ENCODE measurements around the gene LRRC26.

Gene LRRC26

GRCh38 chr9:137156567-137157375, 13.1 kb downstream of the LRRC26 start:
- Mint-ChIP-seq H3K9me3 (no peaks in the 10 kb centered on the region), H3K4me1 (ENCODE audit: low read depth in 2 of 2) (peaks cover 11 to 13% of the 10 kb centered on the region in 2 donors), H3K36me3 (ENCODE audit: insufficient read depth) (no peaks in the 10 kb centered on the region), H3K27ac (no peak overlapping the region), H3K4me3 (peak overlapping the region; percentile 65 to 68), H3K27me3 (peaks cover 31 to 50% of the 10 kb centered on the region in 2 donors)
- DNase-seq (peak; percentile 33 to 43 (median 38)), ATAC-seq (replicated peaks) (peak; percentile 72)

DNA sequence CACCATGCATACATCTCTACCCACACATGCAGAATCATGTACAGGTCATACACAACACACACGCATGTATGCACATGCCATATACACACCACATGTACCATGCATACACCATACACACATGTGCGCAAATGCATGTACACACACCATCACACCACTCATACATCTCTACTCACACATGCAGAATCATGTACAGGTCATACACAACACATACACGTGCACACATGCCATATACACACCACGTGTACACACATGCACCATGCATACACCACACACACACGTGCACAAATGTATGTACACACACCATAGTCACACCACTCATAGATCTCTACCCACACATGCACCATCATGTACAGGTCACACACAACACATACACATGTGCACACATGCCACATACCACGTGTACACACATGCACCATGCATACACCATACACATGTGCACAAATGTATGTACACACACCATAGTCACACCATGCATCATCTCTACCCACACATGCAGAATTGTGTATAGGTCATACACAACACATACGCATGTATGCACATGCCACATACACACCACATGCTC, 16.9 kb downstream of the LRRC26 start:
- H3K9me3 Mint-ChIP-seq: no peaks in the 10 kb centered on the region
- peaks cover 5 to 6% of the 10 kb centered on the region in 2 donors for H3K4me1 Mint-ChIP-seq (ENCODE audit: low read depth in 2 of 2)
- H3K27me3 Mint-ChIP-seq: peaks cover 11 to 26% of the 10 kb centered on the region in 2 donors
- H3K27ac Mint-ChIP-seq: no peak overlapping the region
- no peaks in the 10 kb centered on the region for H3K36me3 Mint-ChIP-seq (ENCODE audit: insufficient read depth)
- no peak for DNase-seq
- no peak for ATAC-seq (replicated peaks)
- no peak overlapping the region for H3K4me3 Mint-ChIP-seq

DNA sequence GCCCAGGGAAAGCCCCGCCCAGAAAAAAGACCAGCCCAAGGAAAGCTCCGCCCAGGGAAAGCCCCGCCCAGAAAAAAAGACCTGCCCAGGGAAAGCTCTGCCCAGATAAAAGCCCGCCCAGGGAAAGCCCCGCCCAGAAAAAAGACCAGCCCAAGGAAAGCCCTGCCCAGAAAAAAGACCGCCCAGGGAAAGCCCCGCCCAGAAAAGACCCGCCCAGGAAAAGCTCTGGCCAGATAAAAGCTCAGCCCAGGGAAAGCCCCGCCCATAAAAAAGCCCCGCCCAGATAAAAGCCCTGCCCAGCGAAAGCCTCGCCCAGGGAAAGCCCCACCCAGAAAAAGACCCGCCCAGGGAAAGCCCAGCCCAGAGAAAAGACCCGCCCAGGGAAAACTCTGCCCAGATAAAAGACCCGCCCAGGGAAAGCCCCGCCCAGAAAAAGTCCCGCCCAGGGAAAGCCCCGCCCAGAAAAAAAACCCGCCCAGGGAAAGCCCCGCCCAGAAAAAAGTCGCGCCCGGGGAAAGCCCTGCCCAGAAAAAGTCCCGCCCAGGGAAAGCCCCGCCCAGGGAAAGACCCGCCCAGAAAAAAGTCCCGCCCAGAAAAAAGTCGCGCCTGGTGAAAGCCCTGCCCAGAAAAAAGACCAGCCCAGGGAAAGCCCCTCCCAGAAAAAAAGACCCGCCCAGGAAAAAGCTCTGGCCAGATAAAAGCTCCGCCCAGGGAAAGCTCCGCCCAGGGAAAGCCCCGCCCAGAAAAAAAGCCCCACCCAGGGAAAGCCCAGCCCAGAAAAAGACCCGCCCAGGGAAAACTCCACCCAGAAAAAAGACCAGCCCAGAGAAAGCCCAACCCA, 19.0 kb downstream of the LRRC26 start:
- Mint-ChIP-seq H3K27ac (peak overlapping the region in 1 of 2 donors; percentile 15), H3K9me3 (no peaks in the 10 kb centered on the region), H3K4me3 (no peak overlapping the region), H3K27me3 (peaks cover 9 to 23% of the 10 kb centered on the region in 2 donors), H3K36me3 (ENCODE audit: insufficient read depth) (no peaks in the 10 kb centered on the region), H3K4me1 (ENCODE audit: low read depth in 2 of 2) (no peaks in the 10 kb centered on the region)
- ATAC-seq (replicated peaks): no peak
- DNase-seq: no peak

DNA sequence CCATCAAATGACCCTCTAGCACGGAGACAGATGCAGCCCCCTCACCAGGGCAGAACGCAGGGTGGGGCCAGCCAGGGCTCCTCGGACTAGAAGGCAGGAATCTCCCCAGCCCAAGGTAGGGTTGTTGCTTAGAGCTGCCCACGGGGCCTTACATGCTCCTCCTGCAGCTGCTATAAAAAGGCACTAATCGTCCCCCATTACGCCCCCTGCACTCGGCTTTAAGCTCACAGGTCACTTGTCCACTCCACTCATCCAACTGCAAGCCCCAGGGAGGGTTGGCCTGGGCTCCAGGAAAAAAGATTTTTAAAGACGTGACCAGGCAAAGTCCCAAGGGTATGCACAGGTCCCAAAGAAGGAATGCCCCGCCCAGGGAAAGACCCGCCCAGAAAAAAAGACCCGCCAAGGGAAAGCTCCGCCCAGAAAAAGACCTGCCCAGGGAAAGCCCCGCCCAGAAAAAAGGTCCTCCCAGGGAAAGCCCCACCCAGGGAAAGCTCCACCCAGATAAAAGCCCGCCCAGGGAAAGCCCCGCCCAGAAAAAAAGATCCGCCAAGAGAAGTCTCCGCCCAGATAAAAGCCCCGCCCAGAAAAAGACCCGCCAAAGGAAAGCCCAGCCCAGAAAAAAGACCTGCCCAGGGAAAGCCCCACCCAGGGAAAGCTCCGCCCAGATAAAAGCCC, 19.8 kb downstream of the LRRC26 start:
- H3K4me3 Mint-ChIP-seq: no peak overlapping the region
- no peak overlapping the region for H3K27ac Mint-ChIP-seq
- H3K9me3 Mint-ChIP-seq: no peaks in the 10 kb centered on the region
- ATAC-seq (replicated peaks): no peak
- H3K4me1 Mint-ChIP-seq (ENCODE audit: low read depth in 2 of 2): no peaks in the 10 kb centered on the region
- H3K27me3 Mint-ChIP-seq: peaks cover 9 to 15% of the 10 kb centered on the region in 2 donors
- H3K36me3 Mint-ChIP-seq (ENCODE audit: insufficient read depth): no peaks in the 10 kb centered on the region
- DNase-seq: no peak

DNA sequence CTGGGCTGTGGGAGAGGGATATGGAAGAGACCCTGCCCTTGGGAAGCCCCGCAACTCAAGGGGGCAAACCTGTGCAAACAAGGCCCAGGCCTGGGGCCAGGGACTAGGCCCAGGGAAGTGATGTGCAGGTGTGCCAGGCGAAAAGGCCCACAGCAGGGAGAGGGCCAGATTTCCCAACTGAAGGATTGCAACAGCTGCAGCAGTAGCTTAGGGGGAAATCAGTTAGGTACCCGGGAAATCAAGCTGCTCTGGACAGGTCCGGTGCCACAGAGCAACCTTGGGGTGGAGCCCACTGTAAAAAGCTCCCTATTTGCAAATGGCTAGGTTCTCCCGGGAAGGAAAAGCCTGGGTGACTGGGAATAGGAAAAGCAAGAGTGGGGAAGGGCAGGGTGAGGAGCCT, 20.5 kb downstream of the LRRC26 start:
- no peaks in the 10 kb centered on the region for H3K36me3 Mint-ChIP-seq (ENCODE audit: insufficient read depth)
- H3K27ac Mint-ChIP-seq: no peak overlapping the region
- H3K4me3 Mint-ChIP-seq: no peak overlapping the region
- H3K4me1 Mint-ChIP-seq (ENCODE audit: low read depth in 2 of 2): no peaks in the 10 kb centered on the region
- no peak for ATAC-seq (replicated peaks)
- peaks cover 5 to 12% of the 10 kb centered on the region in 2 donors for H3K27me3 Mint-ChIP-seq
- DNase-seq: no peak
- no peaks in the 10 kb centered on the region for H3K9me3 Mint-ChIP-seq

GRCh38 chr9:137148661-137149060, 21.2 kb downstream of the LRRC26 start:
- Mint-ChIP-seq H3K27ac (no peak overlapping the region), H3K27me3 (peaks cover 5 to 19% of the 10 kb centered on the region in 2 donors), H3K4me3 (no peak overlapping the region)

GRCh38 chr9:137148242-137148641, 21.6 kb downstream of the LRRC26 start:
- Mint-ChIP-seq H3K4me1 (ENCODE audit: low read depth in 2 of 2) (no peaks in the 10 kb centered on the region), H3K9me3 (no peaks in the 10 kb centered on the region), H3K27me3 (peaks cover 5 to 23% of the 10 kb centered on the region in 2 donors), H3K36me3 (ENCODE audit: insufficient read depth) (no peaks in the 10 kb centered on the region), H3K27ac (no peak overlapping the region), H3K4me3 (no peak overlapping the region)
- DNase-seq: no peak
- no peak for ATAC-seq (replicated peaks)

More at GRCh38 chr9:137148661-137149060, 21.2 kb downstream of the LRRC26 start:
- no peaks in the 10 kb centered on the region for H3K4me1 Mint-ChIP-seq (ENCODE audit: low read depth in 2 of 2)
- ATAC-seq (replicated peaks) (no peak), DNase-seq (no peak)
- no peaks in the 10 kb centered on the region for H3K9me3 Mint-ChIP-seq
- H3K36me3 Mint-ChIP-seq (ENCODE audit: insufficient read depth): no peaks in the 10 kb centered on the region

DNA sequence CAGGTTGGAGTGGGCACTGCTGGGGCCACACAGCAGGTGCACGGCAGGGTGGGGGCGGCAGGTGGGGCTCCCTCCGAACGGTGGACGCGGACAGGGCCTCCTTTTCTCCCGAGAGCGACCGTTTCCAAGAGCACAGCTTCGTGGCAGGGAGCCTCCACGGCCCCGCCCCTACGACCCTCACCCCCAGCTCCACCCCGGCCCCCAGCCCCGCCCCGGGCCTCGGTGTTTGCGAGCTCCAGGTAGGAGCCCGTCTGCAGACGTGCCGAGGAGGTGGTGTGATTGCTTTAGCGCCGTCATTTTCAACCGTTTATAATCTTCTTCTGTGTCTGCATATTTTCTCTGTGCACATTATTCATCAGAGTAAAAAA, 22.1 kb downstream of the LRRC26 start:
- ATAC-seq (replicated peaks): no peak
- DNase-seq: no peak
- H3K4me3 Mint-ChIP-seq: no peak overlapping the region
- H3K27ac Mint-ChIP-seq: no peak overlapping the region
- H3K27me3 Mint-ChIP-seq: peaks cover 5 to 28% of the 10 kb centered on the region in 2 donors
- H3K4me1 Mint-ChIP-seq (ENCODE audit: low read depth in 2 of 2): no peaks in the 10 kb centered on the region
- no peaks in the 10 kb centered on the region for H3K9me3 Mint-ChIP-seq
- no peaks in the 10 kb centered on the region for H3K36me3 Mint-ChIP-seq (ENCODE audit: insufficient read depth)

GRCh38 chr9:137147091-137147792, 22.6 kb downstream of the LRRC26 start:
- peaks cover 9 to 33% of the 10 kb centered on the region in 2 donors for H3K27me3 Mint-ChIP-seq
- H3K27ac Mint-ChIP-seq: no peak overlapping the region
- no peak for ATAC-seq (replicated peaks)

DNA sequence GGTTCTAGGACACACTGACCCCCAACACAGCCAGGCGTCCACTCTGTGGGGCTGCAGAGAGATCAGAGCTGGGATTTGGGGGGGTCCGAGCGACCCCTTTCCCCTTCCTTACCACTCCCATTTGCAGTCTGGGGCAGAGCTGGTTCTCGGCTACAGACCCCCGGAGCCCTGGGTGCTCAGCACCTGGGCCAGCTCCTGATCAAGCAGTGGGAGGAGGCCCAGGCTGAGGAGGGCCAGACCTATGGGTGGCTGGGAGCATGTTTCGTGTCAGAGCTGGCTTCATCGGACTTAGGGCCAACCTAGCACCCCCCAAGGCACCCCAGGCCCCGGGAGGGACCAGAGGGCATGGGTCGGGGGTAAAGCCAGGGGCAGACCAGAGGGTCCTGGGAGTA, 23.3 kb downstream of the LRRC26 start:
- H3K27ac Mint-ChIP-seq: no peak overlapping the region
- H3K36me3 Mint-ChIP-seq (ENCODE audit: insufficient read depth): peaks cover 2% of the 10 kb centered on the region
- ATAC-seq (replicated peaks) (no peak), DNase-seq (no peak)
- no peaks in the 10 kb centered on the region for H3K9me3 Mint-ChIP-seq
- no peak overlapping the region for H3K4me3 Mint-ChIP-seq
- peaks cover 14 to 41% of the 10 kb centered on the region in 2 donors for H3K27me3 Mint-ChIP-seq
- no peaks in the 10 kb centered on the region for H3K4me1 Mint-ChIP-seq (ENCODE audit: low read depth in 2 of 2)

More at GRCh38 chr9:137147091-137147792, 22.6 kb downstream of the LRRC26 start:
- Mint-ChIP-seq H3K4me3 (no peak overlapping the region), H3K4me1 (ENCODE audit: low read depth in 2 of 2) (no peaks in the 10 kb centered on the region), H3K9me3 (no peaks in the 10 kb centered on the region), H3K36me3 (ENCODE audit: insufficient read depth) (no peaks in the 10 kb centered on the region)
- DNase-seq: no peak

DNA sequence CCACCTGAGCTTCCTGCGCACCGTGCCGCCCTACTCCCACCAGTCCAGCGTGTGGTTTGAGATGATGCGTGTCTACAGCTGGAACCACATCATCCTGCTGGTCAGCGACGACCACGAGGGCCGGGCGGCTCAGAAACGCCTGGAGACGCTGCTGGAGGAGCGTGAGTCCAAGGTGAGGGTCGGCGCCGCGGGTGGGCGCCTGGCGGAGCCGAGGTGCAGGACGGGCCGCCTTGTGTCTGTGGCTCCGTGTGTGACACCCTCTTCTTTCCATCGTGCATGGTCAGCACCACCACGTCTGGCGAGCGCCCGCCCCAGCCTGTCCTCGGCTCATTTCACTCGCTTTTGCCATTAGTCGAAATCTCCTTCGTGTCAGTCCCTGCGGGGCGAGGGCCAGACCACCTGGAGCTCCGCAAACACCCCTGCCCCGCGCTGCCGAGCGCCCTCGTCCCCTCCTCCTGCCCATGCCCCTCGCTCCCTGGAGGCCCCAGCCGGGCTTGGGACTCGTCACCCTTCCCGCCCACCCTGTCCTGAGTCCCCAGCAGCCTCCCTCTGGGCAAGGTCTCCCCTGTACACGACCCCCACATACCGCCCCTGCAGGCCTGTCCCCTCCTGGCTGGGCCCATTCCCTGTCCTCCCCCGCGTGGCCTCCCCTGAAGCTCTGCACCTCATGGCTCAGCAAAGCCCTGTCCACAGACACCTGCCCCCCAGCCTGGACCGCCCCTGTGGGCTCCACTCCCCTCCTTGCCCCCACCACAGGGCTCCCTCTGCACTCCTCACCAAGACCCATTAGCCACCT, 23.9 kb downstream of the LRRC26 start:
- Mint-ChIP-seq H3K36me3 (ENCODE audit: insufficient read depth) (peaks cover 2% of the 10 kb centered on the region), H3K9me3 (no peaks in the 10 kb centered on the region), H3K4me1 (ENCODE audit: low read depth in 2 of 2) (no peaks in the 10 kb centered on the region), H3K27me3 (peaks cover 14 to 46% of the 10 kb centered on the region in 2 donors), H3K27ac (no peak overlapping the region), H3K4me3 (no peak overlapping the region)
- DNase-seq (no peak), ATAC-seq (replicated peaks) (no peak)

DNA sequence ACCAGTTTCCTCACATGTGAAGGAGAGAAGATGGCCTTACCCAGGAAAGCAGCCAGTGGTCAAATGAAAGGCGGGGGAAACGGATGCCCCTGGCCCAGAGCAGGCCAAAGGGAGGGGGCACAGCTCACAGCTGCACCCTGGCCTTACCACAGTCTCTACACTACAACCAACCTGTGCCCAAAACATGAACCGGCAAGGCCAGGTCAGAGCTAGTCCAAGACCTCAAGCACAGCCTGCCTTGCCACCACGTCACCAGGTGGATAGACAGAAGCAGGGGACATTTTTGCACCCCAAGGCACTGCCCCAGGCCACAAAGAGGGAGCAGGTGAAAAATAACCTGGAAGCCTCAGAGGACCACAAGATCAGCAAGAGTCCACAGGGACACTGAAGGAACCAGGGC, 26.4 kb downstream of the LRRC26 start:
- H3K27ac Mint-ChIP-seq: no peak overlapping the region
- no peak for DNase-seq
- no peaks in the 10 kb centered on the region for H3K9me3 Mint-ChIP-seq
- no peak overlapping the region for H3K4me3 Mint-ChIP-seq
- peaks cover 31 to 68% of the 10 kb centered on the region in 2 donors for H3K27me3 Mint-ChIP-seq
- ATAC-seq (replicated peaks): no peak
- H3K4me1 Mint-ChIP-seq (ENCODE audit: low read depth in 2 of 2): no peaks in the 10 kb centered on the region
- peaks cover 6% of the 10 kb centered on the region for H3K36me3 Mint-ChIP-seq (ENCODE audit: insufficient read depth)
